Measurements from ENCODE around the gene PMM1. TPM values are rescaled to one million over a fixed set of nuclear protein-coding genes. Genes with fewer than 3 reads are reported as not detected.

PMM1 gene
- total RNA-seq, 1 donor from 2014 or later: 16.2 TPM

DNA sequence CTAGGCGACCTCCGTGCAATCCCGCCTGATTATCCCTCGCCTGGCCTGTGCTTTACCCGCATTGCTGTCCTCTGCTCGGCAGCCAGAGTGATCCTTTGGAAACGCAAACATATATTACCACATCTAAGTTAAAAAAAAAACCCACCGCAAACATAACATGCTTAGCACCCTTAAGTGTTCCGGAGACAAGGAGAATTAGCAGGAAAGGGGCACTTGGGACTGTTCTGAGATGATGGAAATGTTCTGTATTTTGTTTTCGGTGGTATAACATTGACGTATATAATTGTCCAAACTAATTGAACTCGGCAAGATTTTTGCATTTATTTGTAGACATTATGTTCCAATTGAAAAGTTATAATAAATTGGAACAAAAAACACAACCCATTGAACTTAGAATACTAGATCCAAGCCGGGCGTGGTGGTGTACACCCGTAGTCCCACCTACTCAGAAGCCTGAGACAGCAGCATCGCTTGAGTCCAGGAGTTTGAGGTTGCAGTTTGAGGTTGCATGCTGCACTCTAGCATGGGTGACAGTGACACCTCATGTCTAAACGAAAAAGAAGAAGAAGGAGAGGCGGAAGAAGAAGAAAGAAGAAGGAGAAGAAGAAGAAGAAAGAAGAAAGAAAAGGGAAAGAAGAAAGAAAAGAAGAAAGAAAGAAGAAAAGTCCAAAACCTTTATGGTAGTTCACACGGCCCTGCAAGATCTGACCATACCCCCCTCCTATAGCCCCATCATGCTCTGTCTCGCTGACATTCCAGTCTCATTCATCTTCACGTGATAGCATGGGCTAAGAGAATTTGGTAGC is 44.8 kb downstream of the PMM1 start:
- intact Hi-C loops (cut with DNase I): loop anchor here (5.0 kb wide), 1 partner anchor 52 kb away; no protein-coding TSS in a partner anchor
- ATAC-seq (no peak), DNase-seq (ENCODE audit: missing footprints) (no peak)

DNA sequence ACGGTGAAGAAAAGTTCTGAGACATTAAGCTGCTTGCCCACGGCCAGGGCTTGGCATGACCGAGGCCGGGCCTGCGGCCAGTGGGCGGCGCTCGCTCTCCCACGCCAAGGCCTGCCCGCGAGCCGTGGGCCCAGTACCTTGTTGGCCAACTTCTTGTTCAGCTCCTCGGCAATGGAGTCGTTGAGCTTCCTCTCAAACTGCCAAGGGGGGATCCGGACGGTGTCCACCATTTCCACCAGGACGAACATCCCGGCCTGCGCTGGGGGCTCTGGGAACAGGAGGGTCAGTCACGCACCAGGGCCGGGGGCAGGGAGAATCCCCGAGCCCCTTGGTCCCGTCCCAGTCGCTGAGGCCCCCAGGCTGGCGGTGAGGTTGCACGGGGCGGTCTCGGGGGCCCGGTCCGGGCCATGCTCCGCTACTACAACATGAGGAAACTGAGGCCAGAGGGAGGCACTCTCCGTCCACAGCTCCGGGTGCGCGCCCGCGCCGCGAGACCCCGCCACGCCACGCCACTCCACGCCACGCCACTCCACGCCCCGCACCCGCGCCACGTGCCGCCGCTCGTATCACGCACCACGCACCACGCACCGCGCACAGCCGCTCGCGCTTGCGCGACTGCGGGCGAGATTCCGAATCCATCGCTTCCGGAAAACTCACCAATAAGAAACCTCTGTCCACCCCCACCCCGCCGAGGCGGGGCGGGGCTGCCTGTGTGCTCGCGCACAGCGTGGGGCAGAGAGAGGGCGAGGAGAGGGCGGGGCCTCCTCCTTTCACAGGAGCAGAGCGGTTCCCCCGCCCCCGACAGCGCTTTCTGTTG is 45.6 kb downstream of the PMM1 start, which contains the start of gene POLR3H:
Gene POLR3H, minus strand, starts transcription at position 617 of the 817 bp plus-strand sequence. Its CDS starts 369 bp downstream, at position 248.
- ATAC-seq: peak; percentile 99
- intact Hi-C loops (cut with DNase I): loop anchor here (5.0 kb wide), 1 partner anchor 53 kb away; no protein-coding TSS in a partner anchor
- DNase-seq (ENCODE audit: missing footprints): peak; percentile 100

GRCh38 chr22:41542224-41542623 is 47.4 kb downstream of the PMM1 start:
- intact Hi-C loops (cut with DNase I): loop anchor here (5.0 kb wide), 1 partner anchor 55 kb away; no protein-coding TSS in a partner anchor
- ATAC-seq (no peak), DNase-seq (ENCODE audit: missing footprints) (no peak)

- intact Hi-C loops (cut with DNase I): loop anchor here (5.0 kb wide), 1 partner anchor 56 kb away; no protein-coding TSS in a partner anchor
- no peak for DNase-seq (ENCODE audit: missing footprints)
- ATAC-seq: no peak
These were observed 48.2 kb downstream of the PMM1 start for GRCh38 chr22:41541484-41541883.

DNA sequence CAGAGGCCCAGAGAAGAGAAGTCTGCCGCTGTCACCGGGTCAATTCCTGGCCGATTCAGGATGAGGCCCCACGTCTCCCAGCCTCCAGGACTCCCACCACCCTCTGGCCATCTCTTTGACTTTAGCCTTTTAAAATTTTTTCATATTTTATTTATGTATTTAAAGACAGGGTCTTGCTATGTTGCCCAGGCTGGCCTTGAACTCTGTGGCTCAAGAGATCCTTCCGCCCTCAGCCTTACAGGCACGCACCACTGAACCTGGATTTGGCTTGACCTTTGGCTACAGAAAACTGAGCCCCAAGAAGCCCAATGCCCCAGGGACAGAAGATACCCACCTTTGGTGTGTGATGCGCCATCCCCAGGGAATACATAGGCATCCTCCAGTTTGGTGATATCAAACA is 49.3 kb downstream of the PMM1 start:
- intact Hi-C loops (cut with DNase I): loop anchor here (5.0 kb wide), 1 partner anchor 57 kb away; no protein-coding TSS in a partner anchor
- no peak for ATAC-seq

GRCh38 chr22:41540006-41540315 is 49.7 kb downstream of the PMM1 start:
- intact Hi-C loops (cut with DNase I): loop anchor here (5.0 kb wide), 1 partner anchor 57 kb away; no protein-coding TSS in a partner anchor
- DNase-seq (ENCODE audit: missing footprints) (no peak), ATAC-seq (no peak)

More for the DNA sequence above, 49.3 kb downstream of the PMM1 start:
- no peak for DNase-seq (ENCODE audit: missing footprints)

- no peak for ATAC-seq
- no peak for DNase-seq (ENCODE audit: missing footprints)
- intact Hi-C loops (cut with DNase I): loop anchor here (5.0 to 10.0 kb wide), 2 partner anchors 58 to 615 kb away; no protein-coding TSS in a partner anchor
These were observed 50.3 kb downstream of the PMM1 start for GRCh38 chr22:41539146-41540005.

DNA sequence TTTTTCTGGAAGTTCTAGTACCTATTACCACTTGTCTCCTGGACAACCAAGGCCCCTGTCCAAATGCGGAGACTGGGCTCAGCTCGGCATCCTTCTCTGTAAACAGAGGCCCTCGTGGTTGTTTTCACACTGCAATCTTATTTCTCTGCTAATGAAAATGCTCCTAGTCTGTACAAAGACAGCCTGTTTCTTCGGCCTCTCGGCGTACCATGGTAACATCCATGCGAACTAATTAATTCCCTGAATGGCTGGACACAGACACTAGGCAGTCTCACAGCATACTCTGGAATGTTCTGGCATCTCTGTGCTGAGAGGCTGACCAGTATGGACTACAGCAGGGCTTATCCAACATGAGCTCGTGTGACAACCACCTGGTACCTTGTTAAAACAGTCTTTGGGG is 51.1 kb downstream of the PMM1 start:
- no peak for ATAC-seq
- intact Hi-C loops (cut with DNase I): loop anchor here (10.0 kb wide), 1 partner anchor 614 kb away; no protein-coding TSS in a partner anchor
- DNase-seq (ENCODE audit: missing footprints): no peak

GRCh38 chr22:41537203-41537602 is 52.4 kb downstream of the PMM1 start:
- DNase-seq (ENCODE audit: missing footprints) (no peak), ATAC-seq (no peak)
- intact Hi-C loops (cut with DNase I): loop anchor here (10.0 kb wide), 1 partner anchor 612 kb away; no protein-coding TSS in a partner anchor

GRCh38 chr22:41535244-41535643 is 54.4 kb downstream of the PMM1 start:
- no peak for ATAC-seq
- intact Hi-C loops (cut with DNase I): loop anchor here (10.0 kb wide), 1 partner anchor 610 kb away; no protein-coding TSS in a partner anchor
- no peak for DNase-seq (ENCODE audit: missing footprints)

DNA sequence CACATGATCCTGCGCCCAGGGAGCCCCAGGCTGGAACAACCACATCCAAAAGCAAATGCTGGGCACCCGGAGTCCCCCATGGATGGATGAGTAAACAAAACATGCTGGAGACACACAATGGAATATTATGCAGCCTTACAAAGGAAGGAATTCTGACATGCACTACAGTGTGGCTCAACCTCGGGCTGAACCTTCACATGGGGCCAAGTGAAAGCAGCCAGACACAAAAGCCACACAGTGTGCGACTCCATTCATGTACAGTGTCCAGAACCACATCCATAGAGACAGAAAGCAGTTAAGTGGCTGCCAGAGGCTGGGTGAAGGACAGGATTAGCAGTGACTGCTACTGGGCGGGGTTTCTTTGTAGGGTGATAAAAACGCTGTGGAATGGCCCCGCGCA is 55.4 kb downstream of the PMM1 start:
- ATAC-seq: no peak
- no peak for DNase-seq (ENCODE audit: missing footprints)
- intact Hi-C loops (cut with DNase I): loop anchor here (10.0 kb wide), 1 partner anchor 609 kb away; no protein-coding TSS in a partner anchor

GRCh38 chr22:41532908-41533825 is 56.5 kb downstream of the PMM1 start:
- ATAC-seq: peak; percentile 63
- intact Hi-C loops (cut with DNase I): loop anchor here (10.0 kb wide), 1 partner anchor 608 kb away; no protein-coding TSS in a partner anchor

DNA sequence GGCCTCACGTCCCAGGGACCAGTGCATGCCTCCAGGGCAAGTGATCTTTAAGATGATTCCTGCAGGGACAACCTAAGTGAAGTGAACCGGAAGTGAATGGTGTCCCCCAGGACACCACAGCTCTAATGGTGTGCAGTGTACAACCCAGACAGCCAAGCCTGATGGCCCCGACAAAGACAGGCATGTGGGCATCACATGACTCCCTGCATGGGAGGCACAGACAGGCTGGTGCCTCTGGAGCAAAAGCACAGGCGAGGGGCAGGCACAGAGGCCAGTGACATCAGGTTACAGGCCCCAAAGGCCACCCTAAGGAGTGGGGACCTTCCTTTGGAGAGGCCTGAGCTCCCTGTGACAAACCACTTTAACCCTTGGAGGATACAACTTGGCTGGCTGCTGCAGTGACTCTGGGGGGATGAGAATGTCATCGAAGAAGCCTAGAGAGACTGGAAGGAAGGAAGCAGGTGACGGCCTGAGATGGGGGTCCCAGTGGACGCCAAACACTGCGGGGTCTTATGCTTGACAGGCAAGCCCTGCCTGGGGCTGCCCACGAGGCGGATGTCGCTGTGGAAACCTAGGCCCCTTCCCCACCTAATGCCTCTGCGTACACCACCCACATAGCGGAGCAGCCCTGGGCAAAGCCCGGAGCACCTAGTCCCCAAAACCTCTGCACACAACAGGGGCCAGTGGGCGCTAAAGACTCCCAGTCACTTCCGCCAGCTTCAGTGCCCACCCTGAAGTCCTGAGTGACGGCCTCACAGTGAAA is 57.7 kb downstream of the PMM1 start:
- ATAC-seq: peak; percentile 15
- no peak for DNase-seq (ENCODE audit: missing footprints)
- intact Hi-C loops (cut with DNase I): loop anchor here (10.0 kb wide), 1 partner anchor 607 kb away; no protein-coding TSS in a partner anchor

More at GRCh38 chr22:41532908-41533825, 56.5 kb downstream of the PMM1 start:
- DNase-seq (ENCODE audit: missing footprints): peak; percentile 90

DNA sequence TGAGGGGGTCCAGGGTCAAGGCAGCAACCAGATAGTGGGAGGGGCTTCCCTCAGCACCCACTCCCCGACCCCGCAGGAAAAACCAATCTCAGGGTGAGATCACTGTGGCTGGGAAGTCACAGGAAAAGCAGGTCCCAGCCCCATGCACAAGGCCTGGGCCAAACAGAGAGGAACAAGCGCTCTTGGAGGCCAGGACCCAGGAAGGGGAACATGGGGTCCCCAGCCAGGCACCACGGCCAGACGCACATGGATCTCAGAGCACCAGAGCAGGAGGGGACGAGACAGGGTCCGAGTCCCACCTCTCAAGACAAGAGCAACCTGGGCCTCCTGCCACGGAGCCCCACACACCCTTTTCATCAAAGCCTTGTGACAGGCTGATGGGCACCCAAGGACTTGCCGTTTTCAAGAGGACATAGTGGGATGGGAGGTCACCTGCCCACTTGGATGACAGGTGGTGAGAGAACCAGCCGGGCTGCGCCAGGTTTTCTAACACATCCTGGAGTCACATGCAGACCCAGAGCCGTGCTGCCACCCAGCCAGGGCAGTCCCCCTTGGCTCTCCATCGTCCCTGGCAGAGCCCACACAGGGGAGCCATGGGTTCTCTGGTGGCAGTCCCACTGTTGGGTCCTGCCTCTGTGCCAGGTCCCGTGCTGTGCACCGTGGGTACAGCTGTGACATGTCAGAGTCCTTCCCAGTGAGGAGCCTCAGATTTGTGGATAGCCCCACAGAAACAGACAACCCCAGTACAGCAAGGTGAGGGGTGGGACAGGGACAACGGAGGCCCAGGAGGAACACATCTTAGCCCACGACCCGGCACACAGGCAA is 58.5 kb downstream of the PMM1 start:
- intact Hi-C loops (cut with DNase I): loop anchor here (10.0 kb wide), 1 partner anchor 606 kb away; no protein-coding TSS in a partner anchor
- peak; percentile 11 for ATAC-seq
- no peak for DNase-seq (ENCODE audit: missing footprints)

DNA sequence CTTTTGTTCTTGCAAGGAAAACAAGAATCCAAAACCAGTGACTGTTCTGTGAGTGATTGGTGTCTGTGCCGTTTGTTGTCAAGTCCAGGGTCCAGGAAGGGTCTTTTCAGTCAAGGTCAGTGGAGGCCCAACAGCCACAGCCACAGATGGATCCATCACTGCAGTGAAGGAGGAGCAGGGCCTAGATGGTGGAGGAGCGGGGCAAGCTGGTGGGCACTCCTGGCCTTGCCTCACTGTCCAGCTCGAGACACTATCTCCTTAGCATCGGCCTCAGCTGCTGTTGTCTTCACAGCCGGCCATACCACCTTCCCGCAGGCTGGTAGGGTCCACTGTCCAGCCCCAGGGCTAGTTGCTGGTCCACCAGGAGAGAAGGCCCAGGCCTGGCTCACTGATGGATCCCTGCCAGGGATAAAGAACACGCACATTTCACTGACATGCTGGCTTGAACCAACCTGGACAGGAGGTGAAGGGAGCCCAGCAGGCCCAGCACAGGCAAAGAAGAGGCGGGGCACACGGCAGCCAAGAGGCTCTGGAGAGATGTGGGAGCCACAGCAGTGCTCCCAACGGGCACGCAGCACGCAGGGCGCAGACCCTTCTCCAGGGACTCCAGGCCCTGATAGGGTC is 60.6 kb downstream of the PMM1 start:
- intact Hi-C loops (cut with DNase I): no loop called here
- ATAC-seq (no peak), DNase-seq (ENCODE audit: missing footprints) (no peak)

Measured in Right ventricle myocardium inferior (tissue), 1 donor.